A673 (cell line): ENCODE results near the gene TMEM87A.
A peak's percentile ranks its signal among the peaks of the same experiment; 100 is the strongest.

Experiments
- CTCF ChIP-seq: fragments of 300-800, 200-600 bp; sonication (generic); conservative IDR thresholded peaks from 2 replicates; pipeline ENCODE4 v1.5.1; 2017; ENCODE audit warnings: low read depth, mild to moderate bottlenecking, antibody characterized with exemption, low read length, moderate library complexity, mixed read lengths
- EZH2 ChIP-seq: fragments of 200-600 bp; sonication (generic); IDR thresholded peaks from 2 replicates; pipeline ENCODE4 v1.6.1; 2017; ENCODE audit warnings: borderline replicate concordance, low read depth, mild to moderate bottlenecking, mixed read lengths, antibody characterized with exemption, low read length; ENCODE audit not compliant: poor library complexity, severe bottlenecking

- 0 out of 2 replicates have a peak, but pooled peaks have one; percentile 17 for TF ChIP-seq CTCF
- no peak for TF ChIP-seq EZH2
Observed at GRCh38 chr15:42215913-42216829, 57.1 kb downstream of the TMEM87A start.
